HTR-8/SVneo (cell line): ENCODE data around the gene PAQR5.
"Not testable (repeated sequence)": the region's sequence is repeated elsewhere in the genome, so short reads cannot be mapped to it uniquely, and the experiment has no call there.

ENCODE experiments used
- DNase-seq: peaks from one replicate; pipeline ENCODE4 v3.0.0; 2011; ENCODE audit warnings: low spot score, mixed read lengths; ENCODE audit not compliant: insufficient read length
- FAIRE-seq: peaks from 2 replicates; lab custom pipeline; 2011; peaks lifted over from hg19 to GRCh38; lab: Jason Lieb, UNC

Gene PAQR5

GRCh38 chr15:69313432-69314000 is 14.8 kb downstream of the PAQR5 start:
- no peak for DNase-seq
- no peak for FAIRE-seq

DNA sequence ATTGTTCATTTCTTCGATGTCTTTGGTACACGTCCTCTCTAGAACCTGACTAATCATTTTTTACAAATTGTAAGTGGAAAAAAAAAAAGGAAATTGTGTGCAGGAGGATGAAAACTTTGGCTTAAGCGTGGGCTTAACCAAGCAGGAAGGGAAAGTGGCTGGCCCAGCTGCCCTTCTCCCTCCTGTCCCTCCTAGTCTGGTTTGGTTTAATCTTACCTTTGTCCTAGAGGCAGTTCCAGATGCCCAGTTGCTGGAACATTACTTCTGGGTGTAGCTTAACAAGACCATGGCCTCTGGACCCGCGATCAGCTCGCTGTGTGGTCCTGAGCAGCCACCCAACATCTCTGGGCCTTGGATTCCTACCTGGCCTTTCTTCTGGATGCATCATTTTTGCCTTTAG is 15.4 kb downstream of the PAQR5 start:
- FAIRE-seq: no peak
- no peak for DNase-seq

- no peak for FAIRE-seq
- no peak for DNase-seq
Measured at GRCh38 chr15:69314736-69315135, 16.0 kb downstream of the PAQR5 start.

- DNase-seq: no peak
- FAIRE-seq: no peak
Measured at GRCh38 chr15:69315402-69316110, 16.8 kb downstream of the PAQR5 start.

DNA sequence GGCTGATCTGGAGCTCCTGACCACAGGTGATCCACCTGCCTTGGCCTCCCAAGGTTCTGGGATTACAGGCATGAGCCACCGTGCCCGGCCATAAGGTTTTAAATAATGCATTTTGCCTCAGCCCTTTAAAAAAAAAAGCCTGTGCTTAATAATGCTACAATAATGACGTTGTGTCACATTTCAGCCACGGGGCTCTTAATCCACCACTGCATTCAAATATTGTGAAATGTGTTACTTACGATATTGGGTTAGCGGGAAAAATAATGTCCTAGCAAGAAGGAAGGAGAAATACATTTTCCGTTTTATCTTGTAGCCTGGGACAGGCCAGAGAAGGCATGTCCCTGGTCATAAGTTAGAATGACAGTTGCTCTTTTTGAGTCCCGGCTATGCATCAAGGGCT is 17.6 kb downstream of the PAQR5 start:
- FAIRE-seq: no peak
- DNase-seq: no peak

- DNase-seq: no peak
- no peak for FAIRE-seq
Measured at GRCh38 chr15:69317392-69317841, 18.7 kb downstream of the PAQR5 start.

DNA sequence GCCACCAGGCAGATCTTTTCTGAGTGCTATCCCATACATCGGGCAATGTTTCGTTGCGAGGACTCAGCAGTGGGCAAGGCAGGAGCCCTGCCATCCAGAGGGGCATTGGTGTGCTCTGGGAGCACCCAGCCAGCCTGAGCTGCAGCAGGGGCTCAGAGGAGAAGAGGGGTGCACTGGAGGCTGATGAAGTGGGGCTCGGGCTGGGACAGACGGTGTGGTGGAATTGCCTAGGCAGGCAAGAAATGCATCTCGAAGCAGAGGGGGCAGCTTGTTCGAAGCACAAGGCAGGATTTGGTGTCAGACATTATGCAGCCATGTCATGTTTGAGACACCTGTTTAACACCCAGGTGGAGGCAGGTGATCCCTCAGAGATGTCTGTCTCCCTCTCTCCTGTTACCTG is 19.3 kb downstream of the PAQR5 start:
- no peak for FAIRE-seq
- DNase-seq: no peak

DNA sequence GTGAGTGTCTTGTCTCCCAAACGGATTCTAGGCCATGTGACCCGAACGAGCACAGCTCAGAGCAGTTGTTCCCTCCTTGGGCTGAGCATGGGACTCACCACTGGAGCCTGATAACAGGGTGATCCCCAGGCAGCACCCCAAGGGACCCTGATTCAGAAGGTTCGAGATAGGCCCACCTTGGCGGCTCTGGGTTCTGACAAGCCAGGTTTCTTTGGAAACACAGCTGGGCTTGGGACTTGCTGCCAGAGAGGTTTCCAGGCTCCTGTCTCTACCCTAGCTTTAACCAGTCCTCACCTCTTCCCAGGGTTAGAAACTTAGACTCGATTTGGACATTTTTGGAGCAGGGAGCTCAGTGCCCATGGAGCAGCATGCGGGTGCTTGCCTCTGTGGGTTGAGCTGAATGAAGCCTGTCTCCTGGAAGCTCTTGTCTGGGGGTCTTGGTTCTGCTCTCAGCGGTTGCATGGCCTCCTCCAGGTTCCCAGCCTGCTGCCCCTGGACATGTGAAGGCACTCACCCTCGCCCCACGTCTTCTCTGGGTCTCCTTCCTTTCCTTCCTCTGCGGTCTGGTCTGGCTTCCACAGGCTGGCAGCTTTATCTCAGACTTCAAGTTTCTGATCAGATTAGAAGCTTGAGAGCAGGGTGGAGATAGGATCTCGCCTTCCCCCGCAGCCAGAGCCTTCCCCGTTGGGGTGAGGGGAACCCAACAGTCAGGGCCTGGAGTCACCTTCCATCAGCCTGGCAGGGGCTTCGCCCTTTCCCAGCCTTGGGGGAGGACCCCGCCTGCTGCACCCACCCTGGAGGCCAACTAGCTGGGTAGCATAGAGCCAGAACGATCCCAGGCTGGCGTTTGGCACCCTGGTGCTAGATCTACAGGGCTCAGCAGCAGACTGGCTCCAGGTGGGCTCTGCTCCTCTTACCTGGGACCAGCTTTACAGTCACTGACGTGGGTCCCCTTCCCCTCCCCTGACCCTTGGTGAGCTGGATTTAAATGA is 21.0 kb downstream of the PAQR5 start:
- FAIRE-seq (no peak), DNase-seq (no peak)

- FAIRE-seq: no peak
- DNase-seq: no peak
Measured at GRCh38 chr15:69320977-69321554, 22.4 kb downstream of the PAQR5 start.

DNA sequence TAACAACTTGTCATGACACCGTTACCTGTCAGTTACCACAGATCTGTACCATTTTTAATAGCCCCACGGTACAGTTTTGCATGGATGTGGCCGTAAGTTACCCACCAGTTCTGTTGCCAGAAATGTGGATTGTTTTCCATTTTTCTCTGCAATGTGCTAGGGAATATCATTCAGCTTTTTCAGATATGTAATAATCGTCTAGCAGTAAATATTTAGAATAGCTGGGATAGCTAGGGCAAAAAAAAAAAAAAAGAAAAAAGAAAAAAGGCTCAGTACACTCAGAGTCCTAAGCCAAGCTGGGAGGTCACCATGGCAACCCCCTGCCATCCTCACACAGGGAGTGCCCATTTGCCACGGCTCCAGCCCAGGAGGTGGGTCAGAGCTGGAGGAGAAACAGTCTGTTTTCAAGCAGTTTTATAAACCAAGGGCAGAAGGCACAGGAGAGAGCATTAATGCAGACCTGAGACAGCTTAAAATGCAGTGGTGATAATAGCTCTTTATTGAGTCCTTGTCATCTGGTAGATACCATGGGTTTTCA is 25.2 kb downstream of the PAQR5 start:
- DNase-seq (no peak), FAIRE-seq (no peak)

DNA sequence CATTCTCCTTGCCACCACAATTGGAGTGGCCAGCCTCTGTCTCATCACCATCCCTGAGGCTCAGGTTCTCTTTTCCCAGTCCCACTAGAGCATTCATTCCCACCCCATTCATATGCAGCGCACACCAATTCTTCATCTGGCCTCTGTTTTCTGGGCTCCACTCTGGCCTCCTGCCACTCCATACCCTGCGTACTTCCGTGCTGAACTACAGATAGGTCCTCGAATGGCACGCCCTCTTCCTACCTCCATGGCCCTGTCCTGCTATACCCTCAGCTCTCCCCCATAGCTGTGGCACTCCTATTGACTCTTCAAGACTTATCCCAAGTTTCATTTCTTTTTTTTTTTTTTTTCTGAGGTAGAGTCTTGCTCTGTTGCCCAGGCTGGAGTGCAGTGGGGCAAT is 25.9 kb downstream of the PAQR5 start:
- DNase-seq (no peak), FAIRE-seq (no peak)

GRCh38 chr15:69325456-69325971 is 26.8 kb downstream of the PAQR5 start:
- no peak for DNase-seq
- FAIRE-seq: no peak

DNA sequence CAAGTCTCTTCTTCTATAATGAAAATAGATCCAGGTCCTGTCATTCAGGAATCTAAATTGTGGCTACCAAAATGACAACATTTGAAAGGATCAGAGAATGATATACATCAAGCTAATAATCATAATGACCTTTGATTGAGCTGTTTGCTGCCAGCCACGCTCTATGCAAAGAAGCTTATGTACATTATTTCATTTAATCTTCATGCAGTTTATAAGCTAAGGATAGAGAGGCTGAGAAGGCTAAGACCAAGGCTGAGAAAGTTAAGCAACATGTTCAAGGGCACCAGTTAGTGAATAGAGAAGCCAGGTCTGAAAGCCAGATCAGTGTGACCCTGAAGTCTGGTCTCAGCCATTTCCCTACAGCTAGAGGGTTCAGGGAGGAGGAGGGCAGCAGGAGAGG is 29.4 kb downstream of the PAQR5 start:
- FAIRE-seq: no peak
- no peak for DNase-seq

GRCh38 chr15:69328739-69329138 is 30.0 kb downstream of the PAQR5 start:
- DNase-seq (no peak), FAIRE-seq (no peak)

- no peak for FAIRE-seq
- no peak for DNase-seq
Measured at GRCh38 chr15:69337138-69337537, 38.4 kb downstream of the PAQR5 start.

- FAIRE-seq (no peak), DNase-seq (no peak)
Measured at GRCh38 chr15:69338535-69339213, 40.0 kb downstream of the PAQR5 start.

DNA sequence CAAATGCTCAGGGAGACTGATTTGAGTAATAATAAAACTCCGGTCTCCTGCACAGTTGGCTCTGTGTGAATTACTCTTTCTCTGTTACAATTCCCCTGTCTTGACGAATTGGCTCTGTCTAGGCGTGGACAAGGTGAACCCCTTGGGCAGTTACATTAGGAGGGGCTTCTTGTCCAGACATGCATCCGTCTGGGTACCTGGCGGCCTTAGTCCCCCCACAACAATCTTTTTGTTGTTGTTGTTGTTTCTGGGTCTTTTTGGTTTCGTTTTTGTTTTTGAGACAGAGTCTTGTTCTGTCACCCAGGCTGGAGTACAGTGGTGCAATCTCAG is 40.5 kb downstream of the PAQR5 start:
- not testable (repeated sequence) for FAIRE-seq, DNase-seq

GRCh38 chr15:69340243-69340900 is 41.7 kb downstream of the PAQR5 start:
- FAIRE-seq (no peak), DNase-seq (no peak)

DNA sequence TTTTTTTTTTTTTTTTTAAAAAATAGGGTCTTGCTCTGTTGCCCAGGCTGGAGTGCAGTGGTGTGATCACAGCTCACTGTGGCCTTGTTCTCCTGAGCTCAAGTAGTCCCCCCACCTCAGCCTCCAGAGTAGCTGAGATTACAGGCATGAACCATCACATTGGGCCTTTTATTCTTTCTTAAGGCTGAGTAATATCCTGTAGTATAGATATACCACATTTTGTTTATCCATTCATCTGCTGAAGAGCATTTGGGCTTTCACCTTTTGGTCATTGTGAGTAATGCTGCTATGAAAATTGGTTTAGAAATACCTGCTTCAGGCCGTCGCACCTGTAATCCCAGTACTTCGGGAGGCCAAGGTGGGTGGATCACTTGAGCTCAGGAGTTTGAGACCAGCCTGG is 42.6 kb downstream of the PAQR5 start:
- no peak for FAIRE-seq
- DNase-seq: no peak
